Measurements from ENCODE around the gene GSAP. TPM values are rescaled to one million over a fixed set of nuclear protein-coding genes. Genes with fewer than 3 reads are reported as not detected.

GSAP gene
- total and polyA plus RNA-seq, 3 experiments from 2014 or later = 2.0 to 11.9 (median 2.9) TPM

DNA sequence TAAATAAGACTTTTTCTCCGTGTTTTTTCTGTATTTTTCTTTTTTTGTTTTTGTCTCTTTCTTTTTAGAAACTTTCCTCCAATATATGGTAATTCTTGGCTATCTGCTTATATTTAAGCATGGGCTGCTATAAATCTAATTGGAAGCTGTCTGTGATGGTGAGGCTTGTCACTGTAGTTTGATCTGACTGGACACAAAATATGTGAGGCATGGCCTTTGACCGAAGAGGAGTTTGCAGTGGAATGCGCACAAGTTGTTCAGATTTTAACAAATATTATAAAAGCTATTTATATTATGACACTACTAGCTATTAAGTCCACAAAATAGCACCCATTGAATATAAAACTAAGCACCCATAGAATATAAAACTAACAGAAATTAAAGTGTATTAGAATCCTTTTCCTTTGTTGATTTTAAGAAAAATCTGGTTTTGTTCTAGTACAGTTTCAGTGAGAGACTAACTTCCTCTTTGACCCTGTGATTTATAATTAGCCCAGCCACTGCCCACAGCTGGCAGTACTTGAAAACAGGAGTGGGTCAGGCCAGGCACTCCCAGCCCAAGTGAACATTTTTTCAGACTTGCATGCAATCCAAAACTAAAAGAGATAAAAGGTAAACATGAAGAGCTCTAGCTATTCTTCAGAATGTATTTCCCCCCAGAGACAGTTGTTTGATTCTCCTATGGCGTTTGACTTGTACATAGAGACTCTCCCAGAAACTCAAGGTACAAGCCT, 146.6 kb downstream of the GSAP start:
- peaks cover 2 to 8% (median 3%) of the 10 kb centered on the region in 3 donors for H3K4me1 Mint-ChIP-seq
- no peak overlapping the region for H3K4me3 Mint-ChIP-seq
- no peak overlapping the region for H3K4me3 ChIP-seq (ENCODE audit: low read length)
- H3K9me3 ChIP-seq (ENCODE audit: low read length) = no peaks in the 10 kb centered on the region
- H3K36me3 Mint-ChIP-seq = peaks cover 1 to 5% (median 3%) of the 10 kb centered on the region in 3 donors
- no peak overlapping the region for H3K27ac ChIP-seq (ENCODE audit: low read depth, low read length)
- H3K27me3 ChIP-seq (ENCODE audit: insufficient read depth, low read length, poor library complexity, severe bottlenecking) = no peaks in the 10 kb centered on the region
- no peaks in the 10 kb centered on the region for H3K4me1 ChIP-seq (ENCODE audit: insufficient read depth, low read length)
- ChIA-PET POLR2A (no interaction called here), CTCF (no interaction called here)
- no peaks in the 10 kb centered on the region for H3K9me3 Mint-ChIP-seq
- DNase-seq = no peak
- H3K27ac Mint-ChIP-seq = no peak overlapping the region
- no peaks in the 10 kb centered on the region for H3K36me3 ChIP-seq (ENCODE audit: insufficient read depth, low read length)
- H3K27me3 Mint-ChIP-seq = no peaks in the 10 kb centered on the region

DNA sequence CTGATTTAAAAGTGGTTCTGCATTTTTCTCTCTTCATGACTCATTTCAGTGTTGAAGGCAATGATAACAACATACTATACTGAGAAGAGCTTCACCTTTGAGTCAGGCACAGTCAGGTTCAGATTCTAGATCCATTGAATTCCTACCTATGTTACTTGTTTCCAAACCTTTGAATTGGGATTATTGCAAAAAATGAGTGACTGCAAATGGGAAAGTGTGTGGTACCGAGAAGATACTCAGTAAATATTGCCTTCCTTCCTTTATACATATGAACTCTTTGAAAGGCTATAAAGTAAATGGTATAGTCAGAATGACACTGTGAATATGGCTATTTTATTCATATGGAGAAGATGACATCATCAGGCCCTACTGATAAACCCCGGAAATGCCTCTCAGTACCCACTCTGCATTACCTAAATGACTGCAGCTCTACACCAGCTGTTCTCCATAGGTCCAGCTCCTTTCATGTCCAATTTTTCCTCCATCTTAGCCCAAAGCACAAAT, 149.8 kb downstream of the GSAP start:
- Histone ChIP-seq H3K4me1 (ENCODE audit: insufficient read depth, low read length) (no peaks in the 10 kb centered on the region), H3K9me3 (ENCODE audit: low read length) (no peaks in the 10 kb centered on the region), H3K27me3 (ENCODE audit: insufficient read depth, low read length, poor library complexity, severe bottlenecking) (no peaks in the 10 kb centered on the region), H3K36me3 (ENCODE audit: insufficient read depth, low read length) (no peaks in the 10 kb centered on the region), H3K27ac (ENCODE audit: low read depth, low read length) (no peak overlapping the region), H3K4me3 (ENCODE audit: low read length) (no peak overlapping the region)
- Mint-ChIP-seq H3K36me3 (peaks cover 0 to 1% (median under 1%) of the 10 kb centered on the region in 3 donors), H3K4me1 (peaks cover 2 to 8% (median 3%) of the 10 kb centered on the region in 3 donors), H3K27me3 (no peaks in the 10 kb centered on the region), H3K4me3 (no peak overlapping the region), H3K27ac (no peak overlapping the region), H3K9me3 (no peaks in the 10 kb centered on the region)
- POLR2A ChIA-PET = no interaction called here
- DNase-seq = no peak
- CTCF ChIA-PET = no interaction called here

DNA sequence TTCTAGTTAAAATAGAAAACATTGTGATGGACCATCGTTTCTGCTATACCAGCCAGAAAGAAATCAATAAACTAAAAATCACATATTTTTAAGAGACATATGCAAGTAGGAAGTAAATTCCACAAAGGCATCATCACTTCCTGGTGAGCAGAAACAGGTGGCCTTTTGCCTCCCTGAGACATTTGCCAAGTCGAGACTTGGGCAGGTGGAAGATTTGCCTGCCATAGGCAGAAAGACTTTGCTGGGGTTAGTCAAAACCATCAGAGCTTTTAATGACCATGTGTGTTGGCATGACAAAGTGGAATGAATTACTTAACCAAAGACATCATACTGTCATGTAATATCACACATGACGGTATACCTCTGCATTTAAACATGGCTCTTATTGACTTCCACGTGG, 150.5 kb downstream of the GSAP start:
- no peak overlapping the region for H3K4me3 Mint-ChIP-seq
- H3K27me3 Mint-ChIP-seq = no peaks in the 10 kb centered on the region
- no peaks in the 10 kb centered on the region for H3K36me3 Mint-ChIP-seq
- peaks cover 2 to 8% (median 3%) of the 10 kb centered on the region in 3 donors for H3K4me1 Mint-ChIP-seq
- POLR2A ChIA-PET = no interaction called here
- no peaks in the 10 kb centered on the region for H3K4me1 ChIP-seq (ENCODE audit: insufficient read depth, low read length)
- no peak overlapping the region for H3K27ac Mint-ChIP-seq
- no peak for DNase-seq
- H3K4me3 ChIP-seq (ENCODE audit: low read length) = no peak overlapping the region
- H3K27ac ChIP-seq (ENCODE audit: low read depth, low read length) = no peak overlapping the region
- no peaks in the 10 kb centered on the region for H3K9me3 Mint-ChIP-seq
- H3K9me3 ChIP-seq (ENCODE audit: low read length) = no peaks in the 10 kb centered on the region
- CTCF ChIA-PET = interaction anchor here (1.4 kb wide), 1 partner anchor 18 kb away, joined by 3 read pairs; no protein-coding TSS in a partner anchor
- H3K27me3 ChIP-seq (ENCODE audit: insufficient read depth, low read length, poor library complexity, severe bottlenecking) = no peaks in the 10 kb centered on the region
- H3K36me3 ChIP-seq (ENCODE audit: insufficient read depth, low read length) = no peaks in the 10 kb centered on the region

DNA sequence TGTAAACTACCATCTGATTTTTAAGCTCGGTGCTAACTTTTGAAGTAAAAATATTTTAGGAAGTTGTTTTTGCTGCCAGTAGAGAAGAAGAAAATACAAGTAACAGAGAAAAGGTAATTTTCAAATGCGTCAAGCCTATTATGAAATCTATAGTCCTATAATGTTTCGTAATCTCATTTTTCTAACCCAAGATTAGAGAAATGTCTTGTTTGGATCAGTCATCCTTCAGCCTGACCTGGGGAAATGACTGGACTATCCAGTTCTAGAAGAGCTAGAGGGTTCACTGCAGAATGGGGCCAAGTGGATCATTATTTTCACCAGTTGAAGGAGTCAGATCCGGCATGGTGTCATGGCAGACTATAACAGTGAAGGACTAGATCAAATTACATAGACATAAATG, 153.8 kb downstream of the GSAP start:
- POLR2A ChIA-PET = no interaction called here
- H3K9me3 Mint-ChIP-seq = no peaks in the 10 kb centered on the region

More for the DNA sequence above, 153.8 kb downstream of the GSAP start:
- CTCF ChIA-PET = no interaction called here
- H3K27ac ChIP-seq (ENCODE audit: low read depth, low read length) = no peak overlapping the region
- H3K4me3 ChIP-seq (ENCODE audit: low read length) = no peak overlapping the region
- no peak for DNase-seq
- H3K36me3 Mint-ChIP-seq = no peaks in the 10 kb centered on the region
- H3K36me3 ChIP-seq (ENCODE audit: insufficient read depth, low read length) = no peaks in the 10 kb centered on the region
- no peak overlapping the region for H3K27ac Mint-ChIP-seq
- no peak overlapping the region for H3K4me3 Mint-ChIP-seq
- H3K9me3 ChIP-seq (ENCODE audit: low read length) = no peaks in the 10 kb centered on the region
- H3K4me1 ChIP-seq (ENCODE audit: insufficient read depth, low read length) = no peaks in the 10 kb centered on the region
- no peaks in the 10 kb centered on the region for H3K27me3 ChIP-seq (ENCODE audit: insufficient read depth, low read length, poor library complexity, severe bottlenecking)
- peaks cover 2 to 8% (median 3%) of the 10 kb centered on the region in 3 donors for H3K4me1 Mint-ChIP-seq
- H3K27me3 Mint-ChIP-seq = no peaks in the 10 kb centered on the region

Other genes starting within 250 kb of the GSAP start
- gene FGL2, start 216.5 kb downstream of the GSAP start, total RNA-seq = 1 to 10 TPM; 2.2 to 3.1 TPM
- 4.1 TPM for gene FGL2, start 216.5 kb downstream of the GSAP start, polyA plus RNA-seq
- 10 to 100 TPM; 11.3 to 12.5 TPM for gene PTPN12, start 120.9 kb upstream of the GSAP start, total RNA-seq
- 4.8 TPM for gene PTPN12, start 120.9 kb upstream of the GSAP start, polyA plus RNA-seq